ENCODE data around the gene EMC8.

- no peak for TF ChIP-seq CTCF (IDR thresholded peaks at IDR 0.05; ENCODE audit: insufficient read depth, low read length, poor library complexity, severe bottlenecking)
- no peak for TF ChIP-seq EZH2phosphoT487 (conservative IDR thresholded peaks at IDR 0.05; ENCODE audit: low read length)
Observed at GRCh38 chr16:85842435-85842834, 43.1 kb upstream of the EMC8 start.
